Uterus (tissue), 4 donors: ENCODE results near the gene SLAMF8. TPM values are rescaled to one million over a fixed set of nuclear protein-coding genes. Genes with fewer than 3 reads are reported as not detected.

Source experiments
- DNase-seq, 2 donors: peaks; one replicate each; pipeline ENCODE4 v3.0.0-alpha.2; 2019 to 2020
- H3K27ac ChIP-seq, 2 donors: fragments of 200-600 bp; sonication (generic); 1 replicate in 1 of 2; 2 replicates in 1 of 2; pipeline ENCODE4 v1.5.1; 2016 to 2018
- H3K27me3 ChIP-seq, 2 donors: fragments of 200-600 bp; sonication (generic); one replicate each; pipeline ENCODE4 v1.5.1; 2018 to 2019; ENCODE audit warnings: control low read depth in 1 of 2
- H3K36me3 ChIP-seq, 2 donors: fragments of 200-600 bp; sonication (generic); one replicate each; pipeline ENCODE4 v1.5.1; 2019; ENCODE audit warnings: control low read depth in 1 of 2
- H3K4me1 ChIP-seq, 2 donors: fragments of 200-600 bp; sonication (generic); one replicate each; pipeline ENCODE4 v1.5.1; 2018 to 2019; ENCODE audit warnings: control low read depth in 1 of 2
- H3K4me3 ChIP-seq, 2 donors: fragments of 200-600 bp; sonication (generic); 1 replicate in 1 of 2; 2 replicates in 1 of 2; pipeline ENCODE4 v1.5.1; 2018 to 2019; ENCODE audit warnings: mild to moderate bottlenecking in 1 of 2
- H3K9me3 ChIP-seq, 2 donors: fragments of 200-600 bp; sonication (generic); one replicate each; pipeline ENCODE4 v1.5.1; 2019; ENCODE audit warnings: control low read depth in 1 of 2
- CTCF ChIP-seq, 4 experiments: fragments of 200-600 bp in 2 of 4; fragments of 450-650 bp in 2 of 4; sonication (generic) in 2 of 4; IDR thresholded peaks; one replicate each; pipeline ENCODE4 v1.5.1; 2016 to 2019; ENCODE audit warnings: antibody characterized with exemption in 4 of 4, mild to moderate bottlenecking in 2 of 4, moderate library complexity in 1 of 4
- POLR2A ChIP-seq, 2 donors: fragments of 450-650 bp; IDR thresholded peaks; one replicate each; pipeline ENCODE4 v1.6.1; 2016; ENCODE audit warnings: antibody characterized with exemption in 2 of 2, mild to moderate bottlenecking in 1 of 2, moderate library complexity in 1 of 2
- intact Hi-C: fragments of 100-400 bp; cut with DNase I; formaldehyde crosslinking; loops from one replicate; pipeline ENCODE4 v1.15.1; 2023; ENCODE audit warnings: low total_unique reads
- total RNA-seq, 4 donors: library from RNA; depleted of rRNA in 3 of 4; stranded (reverse); fragments of >200 nt in 3 of 4; gene quantifications; one replicate each; pipeline versions ENCODE4 v1.1.0 to v1.2.4, GENCODE V29; 2014 to 2023
- donor health status: DM: yes; HTN: yes; CAD: no.

Gene SLAMF8
- total RNA-seq, 4 donors from 2014 or later = 0.28 to 3.2 (median 1.1) TPM; not detected in 1

DNA sequence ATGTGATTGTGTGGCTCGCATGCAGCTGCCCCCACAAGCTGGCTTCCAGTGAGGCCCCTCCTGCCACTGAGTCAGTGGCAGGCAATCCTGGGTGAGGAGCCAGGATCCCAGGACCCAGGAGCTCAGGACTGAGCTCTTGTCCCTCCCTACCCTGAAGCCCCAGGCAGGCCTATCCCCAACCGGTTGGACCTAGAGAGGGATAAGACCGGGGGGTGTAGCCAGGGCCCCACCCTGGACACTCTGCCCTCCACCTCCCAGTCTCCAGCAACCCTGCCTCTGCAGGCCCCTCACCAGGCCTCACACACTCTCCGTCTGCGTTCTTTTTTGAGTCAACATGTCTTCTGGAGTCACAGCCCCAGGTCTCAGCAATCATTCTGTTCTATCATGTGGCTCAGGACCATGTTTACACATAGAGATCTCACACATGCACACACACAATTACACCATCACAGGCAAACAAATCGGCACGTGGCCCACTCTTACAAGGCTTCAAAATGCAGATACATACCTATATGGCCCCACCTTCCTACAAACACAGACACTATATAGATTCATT is 33.2 kb downstream of the SLAMF8 start:
- Histone ChIP-seq H3K27me3 (no peaks in the 10 kb centered on the region), H3K4me1 (no peaks in the 10 kb centered on the region), H3K4me3 (no peak overlapping the region), H3K9me3 (no peaks in the 10 kb centered on the region), H3K27ac (no peak overlapping the region), H3K36me3 (no peaks in the 10 kb centered on the region)
- no peak for DNase-seq
- no peak for TF ChIP-seq POLR2A (IDR thresholded peaks at IDR 0.05)
- TF ChIP-seq CTCF (IDR thresholded peaks at IDR 0.05) = no peak
- intact Hi-C loops = no loop called here

DNA sequence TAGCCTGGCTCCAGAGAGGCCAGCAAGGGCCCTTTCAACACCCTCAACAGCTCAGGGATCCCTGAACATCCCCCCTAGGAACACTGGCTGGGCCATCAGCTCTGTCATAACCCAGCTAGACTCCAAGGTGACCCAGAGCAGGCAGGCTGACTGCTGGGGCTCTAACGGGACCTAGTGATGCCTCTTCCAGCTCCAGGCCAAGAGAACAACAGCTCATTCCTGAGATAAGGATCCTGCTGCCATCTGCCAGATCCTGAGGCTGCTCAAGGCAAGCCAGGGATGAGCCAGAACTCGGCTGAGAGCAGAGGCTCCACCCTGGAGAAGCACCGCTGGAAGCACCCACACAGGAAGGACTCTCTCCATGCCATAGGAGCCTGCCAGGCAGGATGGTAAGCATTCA is 33.8 kb downstream of the SLAMF8 start:
- H3K4me3 ChIP-seq = no peak overlapping the region
- no peaks in the 10 kb centered on the region for H3K27me3 ChIP-seq
- peak overlapping the region in 1 of 2 donors; percentile 8 for H3K27ac ChIP-seq
- no peaks in the 10 kb centered on the region for H3K36me3 ChIP-seq
- no peaks in the 10 kb centered on the region for H3K4me1 ChIP-seq
- TF ChIP-seq POLR2A (IDR thresholded peaks at IDR 0.05) (no peak), CTCF (IDR thresholded peaks at IDR 0.05) (no peak)
- intact Hi-C loops = no loop called here
- no peaks in the 10 kb centered on the region for H3K9me3 ChIP-seq
- no peak for DNase-seq

- H3K36me3 ChIP-seq = no peaks in the 10 kb centered on the region
- TF ChIP-seq CTCF (IDR thresholded peaks at IDR 0.05) = no peak
- TF ChIP-seq POLR2A (IDR thresholded peaks at IDR 0.05) = no peak
- no peak for DNase-seq
- intact Hi-C loops = no loop called here
- H3K4me3 ChIP-seq = no peak overlapping the region
- H3K27ac ChIP-seq = no peak overlapping the region
- no peaks in the 10 kb centered on the region for H3K4me1 ChIP-seq
- no peaks in the 10 kb centered on the region for H3K27me3 ChIP-seq
- H3K9me3 ChIP-seq = no peaks in the 10 kb centered on the region
Measured at GRCh38 chr1:159861218-159861617, 34.5 kb downstream of the SLAMF8 start.

- no peaks in the 10 kb centered on the region for H3K36me3 ChIP-seq
- DNase-seq = no peak
- no peak overlapping the region for H3K4me3 ChIP-seq
- no peak for TF ChIP-seq CTCF (IDR thresholded peaks at IDR 0.05)
- H3K4me1 ChIP-seq = no peaks in the 10 kb centered on the region
- intact Hi-C loops = no loop called here
- H3K27me3 ChIP-seq = no peaks in the 10 kb centered on the region
- no peak overlapping the region for H3K27ac ChIP-seq
- no peaks in the 10 kb centered on the region for H3K9me3 ChIP-seq
Measured at GRCh38 chr1:159862031-159862430, 35.4 kb downstream of the SLAMF8 start.

- Histone ChIP-seq H3K9me3 (no peaks in the 10 kb centered on the region), H3K27ac (no peak within 1 kb of the TSS), H3K4me1 (no peaks in the 10 kb centered on the region), H3K36me3 (no peaks in the 10 kb centered on the region), H3K27me3 (no peaks in the 10 kb centered on the region), H3K4me3 (no peak within 1 kb of the TSS)
- intact Hi-C loops = no loop called here
- no peak for TF ChIP-seq POLR2A (IDR thresholded peaks at IDR 0.05)
- no peak for TF ChIP-seq CTCF (IDR thresholded peaks at IDR 0.05)
- no peak for DNase-seq
Measured at GRCh38 chr1:159862557-159862956, 35.9 kb downstream of the SLAMF8 start, which contains the start of gene VSIG8. TSS of gene VSIG8 (minus strand) at chr1:159862657. CDS start at chr1:159862521, 136 bp downstream.
